ENCODE results near the gene PTPRD.
"Not testable (repeated sequence)": the region's sequence is repeated elsewhere in the genome, so short reads cannot be mapped to it uniquely, and the experiment has no call there.

Gene PTPRD

GRCh38 chr9:9045572-9045971 is 1567.2 kb downstream of the PTPRD start:
- no peak for DNase-seq

- DNase-seq = no peak
These were observed 1567.7 kb downstream of the PTPRD start for GRCh38 chr9:9045072-9045471.

GRCh38 chr9:9043788-9044187 is 1569.0 kb downstream of the PTPRD start:
- not testable (repeated sequence) for DNase-seq

GRCh38 chr9:9041756-9042155 is 1571.0 kb downstream of the PTPRD start:
- no peak for DNase-seq

- no peak for DNase-seq
These were observed 1579.8 kb downstream of the PTPRD start for GRCh38 chr9:9033022-9033421.

GRCh38 chr9:9016597-9016996 is 1596.2 kb downstream of the PTPRD start:
- no peak for DNase-seq

GRCh38 chr9:9004810-9005209 is 1608.0 kb downstream of the PTPRD start:
- peak in 1 of 56 donors; percentile 15 for DNase-seq

GRCh38 chr9:9002826-9003583 is 1609.8 kb downstream of the PTPRD start:
- peak in 35 of 56 donors; percentile 1 to 67 (median 26) for DNase-seq

- no peak for DNase-seq
These were observed 1632.2 kb downstream of the PTPRD start for GRCh38 chr9:8980496-8981013.

- no peak for DNase-seq
These were observed 1634.5 kb downstream of the PTPRD start for GRCh38 chr9:8978334-8978733.

GRCh38 chr9:8968350-8968749 is 1644.5 kb downstream of the PTPRD start:
- DNase-seq = not testable (repeated sequence)

GRCh38 chr9:8963885-8964284 is 1648.9 kb downstream of the PTPRD start:
- no peak for DNase-seq

GRCh38 chr9:8962084-8962483 is 1650.7 kb downstream of the PTPRD start:
- DNase-seq = no peak

- no peak for DNase-seq
These were observed 1651.5 kb downstream of the PTPRD start for GRCh38 chr9:8961186-8961851.

- DNase-seq = no peak
These were observed 1652.5 kb downstream of the PTPRD start for GRCh38 chr9:8960254-8960653.

GRCh38 chr9:8958358-8958757 is 1654.4 kb downstream of the PTPRD start:
- no peak for DNase-seq

- no peak for DNase-seq
These were observed 1657.5 kb downstream of the PTPRD start for GRCh38 chr9:8955315-8955714.

- no peak for DNase-seq
These were observed 1666.3 kb downstream of the PTPRD start for GRCh38 chr9:8946461-8946860.

GRCh38 chr9:8943392-8943791 is 1669.4 kb downstream of the PTPRD start:
- DNase-seq = no peak

- no peak for DNase-seq
These were observed 1672.2 kb downstream of the PTPRD start for GRCh38 chr9:8940650-8941049.

GRCh38 chr9:8926461-8926860 is 1686.3 kb downstream of the PTPRD start:
- no peak for DNase-seq

GRCh38 chr9:8924562-8924961 is 1688.2 kb downstream of the PTPRD start:
- DNase-seq = no peak

Data from nucleus accumbens (tissue), 56 donors.